HG03442 (cell line): ENCODE measurements around the gene RXRA.

Experiments
- ATAC-seq: cut with Tn5 transposase; IDR thresholded peaks from one replicate; pipeline ENCODE4 v1.9.1; 2021; ENCODE audit warnings: mild to moderate bottlenecking, moderate library complexity; ENCODE audit not compliant: unreplicated experiment

The RXRA gene

GRCh38 chr9:134395002-134395517 lies 68.8 kb downstream of the RXRA start:
- ATAC-seq, result no peak

- no peak for ATAC-seq
Observed at GRCh38 chr9:134395737-134396257, 69.5 kb downstream of the RXRA start.

DNA sequence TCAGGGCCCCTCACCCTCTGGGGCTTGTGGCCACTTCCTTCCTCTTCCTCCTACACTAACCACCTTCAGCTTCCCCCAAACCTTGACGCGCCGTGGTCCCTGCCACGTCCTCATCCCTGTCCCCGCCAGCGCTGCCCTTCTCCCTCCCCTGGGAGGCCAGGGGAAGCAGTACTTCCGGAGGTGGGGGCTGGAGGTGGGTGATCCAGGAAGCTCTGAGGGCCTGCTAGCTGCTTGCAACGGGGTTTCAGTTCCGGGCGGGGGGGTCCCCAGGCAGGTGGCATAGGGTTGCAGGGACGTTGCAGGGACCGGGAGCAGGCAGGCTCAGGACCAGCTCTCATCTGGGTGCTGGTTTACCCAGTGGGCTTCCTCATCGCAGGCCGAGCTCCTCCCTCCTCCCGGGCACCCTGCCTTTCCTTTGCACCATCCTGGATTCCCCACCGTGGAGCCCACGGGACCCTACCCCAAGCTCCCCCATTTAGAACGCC lies 70.0 kb downstream of the RXRA start:
- ATAC-seq, result no peak

DNA sequence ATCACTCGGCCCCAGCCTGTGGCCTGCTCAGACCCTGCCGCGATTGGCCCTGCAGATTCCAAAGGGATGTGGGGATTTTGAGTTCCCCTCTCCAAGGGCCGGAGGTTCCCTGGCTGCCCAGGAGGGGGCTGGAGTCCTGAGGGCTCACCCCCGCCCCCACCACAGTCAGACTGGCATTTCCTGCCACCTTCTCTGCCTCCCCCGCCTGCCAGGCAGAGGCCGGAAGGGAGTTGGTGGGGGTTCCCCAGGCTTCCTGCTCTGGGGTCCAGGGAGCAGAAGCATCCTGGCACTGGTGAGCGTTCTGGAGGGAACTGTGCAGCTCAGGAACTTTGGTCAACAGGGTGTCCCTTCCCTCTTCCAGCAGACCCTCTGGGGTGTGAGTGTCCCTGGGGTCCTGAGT lies 70.6 kb downstream of the RXRA start:
- no peak for ATAC-seq

DNA sequence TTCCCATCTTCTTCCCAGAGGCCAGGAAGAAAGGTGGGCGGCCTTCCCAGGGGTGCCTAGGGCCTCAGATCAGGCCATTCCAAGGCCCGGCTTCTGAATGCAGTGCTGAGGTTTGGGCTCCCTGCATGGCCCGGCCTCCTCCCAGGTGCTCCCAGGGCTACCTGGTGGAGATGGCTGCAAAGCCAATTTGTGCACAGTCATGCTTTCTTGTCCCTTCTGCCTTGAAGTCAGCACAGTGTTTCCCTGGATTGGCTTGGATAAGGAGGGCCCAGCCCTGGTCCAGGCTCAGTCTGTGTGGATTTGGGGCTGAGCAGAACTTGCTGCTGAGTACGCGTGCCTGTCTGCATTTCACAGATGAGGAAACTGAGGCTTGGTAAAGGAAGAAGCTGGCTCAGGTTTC lies 72.5 kb downstream of the RXRA start:
- no peak for ATAC-seq

DNA sequence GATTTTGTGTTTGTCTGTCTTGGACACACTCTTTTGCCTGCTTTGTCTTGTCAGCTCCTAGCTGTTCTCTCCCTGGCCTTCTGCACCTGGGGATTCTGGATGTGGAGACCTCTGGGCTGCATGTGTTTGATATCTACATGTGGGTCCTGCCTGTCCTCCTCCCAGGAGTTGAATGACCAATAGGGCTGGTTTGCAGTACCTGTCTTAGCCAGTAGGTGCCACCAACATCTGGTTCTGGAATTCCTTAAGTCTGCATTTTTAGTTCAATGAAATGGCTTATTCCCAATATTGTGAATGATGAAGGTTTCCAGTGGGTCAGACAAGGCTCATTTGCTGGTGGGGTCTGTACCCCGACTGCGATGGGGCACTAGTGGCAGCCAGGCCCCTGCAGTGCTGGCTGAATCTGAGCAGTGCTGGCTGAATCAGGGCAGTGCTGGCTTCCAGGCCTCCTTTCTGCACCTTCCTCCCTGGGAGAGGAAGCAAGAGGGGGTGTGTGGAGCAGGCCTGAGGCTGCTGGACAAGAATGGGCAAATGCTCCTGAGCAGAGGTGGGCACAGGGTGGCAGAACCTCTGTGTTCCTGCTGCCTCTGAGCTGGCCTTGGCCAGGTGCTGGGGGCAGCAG lies 73.3 kb downstream of the RXRA start:
- ATAC-seq, result no peak

DNA sequence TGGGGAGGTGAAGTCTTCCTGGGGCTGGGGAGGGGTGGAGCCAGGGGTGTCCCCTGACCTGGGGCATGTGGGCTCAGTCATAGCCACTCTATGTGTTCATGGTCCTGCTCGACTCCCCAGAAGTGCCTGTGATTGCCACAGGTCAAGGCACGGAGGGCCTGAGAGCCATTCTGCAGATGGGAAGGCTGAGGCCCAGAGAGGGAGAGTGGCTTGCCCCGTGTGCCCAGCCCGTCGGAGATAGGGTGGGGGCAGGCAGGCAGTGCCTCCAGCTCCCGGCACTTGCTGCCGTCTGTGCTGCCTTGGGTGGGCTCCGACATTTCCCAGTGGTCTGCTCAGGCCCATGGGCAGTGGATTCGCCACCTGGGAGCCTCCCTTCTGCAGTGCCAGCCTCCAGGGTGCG lies 74.0 kb downstream of the RXRA start:
- no peak for ATAC-seq

DNA sequence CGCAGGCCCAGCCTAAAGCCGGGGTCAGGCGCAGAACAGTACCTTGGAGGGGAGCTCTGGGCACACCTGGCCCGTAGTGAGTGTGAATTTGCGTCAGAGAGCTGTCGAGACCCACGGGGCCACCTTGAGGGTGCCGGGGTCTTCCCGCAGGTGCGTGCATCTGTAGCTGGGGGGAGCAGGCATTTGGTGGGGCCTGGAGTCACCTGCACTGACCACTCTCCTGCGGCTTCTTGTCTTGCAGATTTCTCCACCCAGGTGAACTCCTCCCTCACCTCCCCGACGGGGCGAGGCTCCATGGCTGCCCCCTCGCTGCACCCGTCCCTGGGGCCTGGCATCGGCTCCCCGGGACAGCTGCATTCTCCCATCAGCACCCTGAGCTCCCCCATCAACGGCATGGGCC lies 75.1 kb downstream of the RXRA start:
- ATAC-seq, result no peak

DNA sequence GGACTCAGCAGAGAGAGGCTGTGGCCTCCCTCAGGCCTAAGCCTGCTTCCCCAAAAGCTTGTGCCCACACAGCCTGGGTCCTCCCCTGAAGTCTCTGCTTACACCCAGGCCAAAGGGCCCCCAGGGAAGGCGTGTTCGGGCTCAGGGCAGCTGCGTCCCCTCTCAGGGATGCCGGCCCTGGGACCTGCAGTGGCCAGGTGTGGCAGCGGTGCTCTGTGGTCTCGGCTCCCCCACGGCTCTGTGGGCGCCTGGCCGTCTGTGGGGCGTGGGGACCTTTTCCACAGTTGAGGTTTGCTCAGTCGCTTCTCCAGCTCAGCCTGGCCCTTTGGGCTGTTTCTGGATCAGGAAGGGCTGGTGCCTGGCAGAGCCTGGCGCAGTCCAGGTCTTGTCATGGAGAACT lies 75.9 kb downstream of the RXRA start:
- ATAC-seq, result no peak

GRCh38 chr9:134403292-134403681 lies 77.0 kb downstream of the RXRA start:
- no peak for ATAC-seq

- no peak for ATAC-seq
Observed at GRCh38 chr9:134403682-134404301, 77.5 kb downstream of the RXRA start.

DNA sequence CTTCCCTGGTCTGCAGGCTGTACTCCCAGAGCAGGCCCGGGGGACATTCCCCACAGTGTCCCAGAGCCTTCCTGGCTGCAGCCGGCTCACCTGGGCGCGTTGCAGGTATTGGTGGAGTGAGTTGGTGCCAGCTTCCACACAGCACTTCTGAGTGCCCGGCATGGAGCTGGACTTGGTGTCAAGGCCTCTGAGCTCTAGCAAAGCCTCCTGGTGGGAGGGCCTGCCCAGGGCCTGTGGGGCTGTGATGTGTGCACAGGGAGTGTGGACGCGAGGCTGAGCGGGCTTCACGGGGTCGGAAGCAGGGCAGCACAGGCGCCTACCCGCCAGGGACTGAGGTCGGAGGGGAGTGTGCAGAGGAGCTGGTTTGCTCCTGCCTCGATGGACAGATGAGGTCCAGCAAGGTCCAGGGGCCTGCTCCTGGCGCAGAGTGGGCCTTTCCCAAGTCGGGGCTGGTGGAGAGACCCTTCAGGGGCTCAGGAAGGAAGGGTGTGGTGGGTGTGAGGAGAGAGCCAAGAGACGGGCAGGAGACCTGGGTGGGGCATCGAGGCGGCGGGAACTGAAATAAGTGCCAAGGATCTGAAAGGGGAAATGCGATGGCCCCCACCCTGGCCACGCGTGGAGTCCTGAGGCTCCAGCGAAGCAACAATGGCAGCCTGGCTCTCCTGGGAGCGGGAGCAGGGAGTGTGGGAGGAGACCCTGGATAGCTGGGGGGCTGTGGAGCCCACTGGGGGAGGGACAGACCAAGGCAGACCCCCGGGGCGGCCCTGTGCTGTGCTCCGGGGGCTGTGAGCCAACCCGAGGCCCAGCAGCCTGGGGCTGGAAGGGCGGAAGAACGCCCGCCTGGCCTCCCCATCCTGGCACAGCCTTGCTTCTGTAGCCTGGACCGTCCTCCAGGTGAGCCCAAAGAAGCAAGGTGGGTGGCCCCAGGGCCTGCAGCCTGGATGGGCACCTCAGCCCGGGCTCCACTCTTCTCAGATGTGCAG lies 78.4 kb downstream of the RXRA start:
- ATAC-seq, result no peak

DNA sequence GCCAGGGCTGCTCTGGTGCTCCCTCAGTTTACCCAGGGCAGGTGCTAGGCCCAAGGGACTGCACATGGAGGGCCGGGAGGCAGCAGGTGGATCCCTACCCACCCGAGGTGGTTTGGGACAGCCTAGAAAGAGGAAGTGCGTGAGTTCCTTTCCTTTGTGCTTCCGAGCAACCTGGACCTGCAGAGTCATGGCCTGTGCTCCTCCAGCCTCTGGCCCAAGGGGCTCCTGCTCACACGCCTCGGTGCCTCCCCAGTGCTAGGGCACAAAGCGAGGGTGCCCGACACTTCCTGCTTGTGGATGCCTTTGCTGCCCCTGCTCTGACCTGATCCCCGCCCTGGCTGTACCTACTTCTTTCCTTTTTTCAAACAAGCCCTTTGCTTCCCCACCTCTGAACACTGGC lies 79.3 kb downstream of the RXRA start:
- no peak for ATAC-seq

GRCh38 chr9:134406366-134407120 lies 80.3 kb downstream of the RXRA start:
- ATAC-seq, result no peak

DNA sequence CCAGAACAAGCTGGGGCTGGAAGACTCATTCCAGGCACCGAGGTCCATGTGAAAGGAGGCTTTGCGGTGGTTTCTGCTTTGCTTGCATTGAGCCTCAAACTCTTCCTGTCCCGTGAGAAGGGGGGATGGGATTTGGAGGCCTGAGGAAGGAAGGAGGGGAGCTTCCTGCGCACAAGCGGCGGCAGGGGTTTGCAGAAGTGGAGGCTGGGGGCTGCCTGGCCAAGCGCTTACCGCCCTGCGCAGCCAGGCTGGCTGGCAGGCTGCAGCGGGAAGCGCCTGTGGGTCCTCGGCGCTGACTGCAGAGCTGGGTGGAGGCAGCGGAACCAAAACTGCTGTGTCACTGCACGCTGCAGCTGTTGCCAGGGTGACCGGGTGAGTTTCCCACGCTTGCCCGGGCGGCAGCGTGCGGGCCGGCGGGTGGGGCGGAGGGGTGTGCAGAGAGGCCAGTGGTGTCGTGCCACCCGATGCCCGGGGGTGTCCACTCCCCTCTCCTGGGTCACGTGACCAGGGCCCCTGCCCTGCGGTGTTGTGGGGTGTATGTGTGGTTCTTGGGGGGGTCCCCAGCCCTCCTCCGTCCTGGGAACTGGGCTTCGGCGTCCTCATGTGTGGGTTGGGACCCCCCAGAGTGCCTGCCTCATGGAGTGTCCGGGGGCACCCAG lies 81.0 kb downstream of the RXRA start:
- ATAC-seq, result peak; percentile 66

GRCh38 chr9:134408389-134408788 lies 82.1 kb downstream of the RXRA start:
- no peak for ATAC-seq

DNA sequence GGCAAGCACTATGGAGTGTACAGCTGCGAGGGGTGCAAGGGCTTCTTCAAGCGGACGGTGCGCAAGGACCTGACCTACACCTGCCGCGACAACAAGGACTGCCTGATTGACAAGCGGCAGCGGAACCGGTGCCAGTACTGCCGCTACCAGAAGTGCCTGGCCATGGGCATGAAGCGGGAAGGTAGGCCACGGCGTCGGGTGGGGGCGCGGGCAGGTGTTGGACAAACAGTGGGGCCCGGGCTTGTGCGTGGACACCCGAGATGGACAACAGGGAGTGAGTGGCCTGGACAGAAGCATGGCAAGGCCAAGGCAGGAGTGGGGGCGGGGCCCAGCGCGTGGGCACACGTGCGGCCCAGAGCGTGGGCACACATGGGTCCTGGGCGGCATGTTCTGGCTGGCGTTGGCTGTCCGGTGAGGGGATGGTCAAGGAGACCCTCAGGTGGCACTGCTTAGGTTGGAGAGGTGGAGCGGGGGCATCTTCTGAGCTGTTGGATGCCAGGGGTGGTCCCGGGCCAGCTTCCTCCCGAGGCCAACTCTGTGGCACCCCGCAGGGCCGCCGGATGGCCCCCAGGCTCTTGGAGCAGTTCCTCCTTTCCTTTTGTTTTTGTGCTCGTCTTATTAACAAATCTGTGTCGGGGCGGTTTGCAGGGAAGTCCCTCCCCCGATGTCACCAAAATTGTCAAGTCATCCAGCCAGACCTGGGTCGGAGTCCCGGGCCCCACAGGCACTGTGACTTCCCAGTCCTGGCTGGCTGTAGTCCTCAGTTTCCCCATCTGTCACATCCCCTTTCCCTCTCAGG lies 82.9 kb downstream of the RXRA start:
- ATAC-seq, result no peak

GRCh38 chr9:134410071-134410834 lies 84.0 kb downstream of the RXRA start:
- no peak for ATAC-seq
